GM12873 (cell line): ENCODE results near the gene VMP1.

ENCODE experiments used
- TF ChIP-seq, protein P1 (sequence below): IDR thresholded peaks from 2 replicates; pipeline ENCODE4 v1.5.1; 2012; ENCODE audit warnings: low read depth, mild to moderate bottlenecking, moderate library complexity, low read length, control low read depth; ENCODE audit not compliant: insufficient read depth; ENCODE audit errors: missing control alignments

The VMP1 gene

DNA sequence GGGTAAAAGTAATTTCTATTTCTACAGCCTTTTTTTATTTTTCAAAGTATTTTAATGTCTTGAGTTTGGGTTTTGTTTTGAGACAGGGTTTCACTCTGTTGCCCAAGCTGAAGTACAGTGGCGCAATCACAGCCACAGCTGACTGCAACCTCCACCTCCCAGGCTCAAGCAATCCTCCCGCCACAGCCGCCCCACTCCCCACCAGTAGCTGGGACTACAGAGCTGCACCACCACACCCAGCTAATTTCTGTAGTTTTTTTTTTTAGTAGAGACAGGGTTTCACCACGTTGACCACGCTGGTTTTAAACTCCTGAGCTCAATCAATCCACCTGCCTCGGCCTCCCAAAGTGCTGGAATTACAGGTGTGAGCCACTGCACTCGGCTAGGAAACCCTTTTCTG, 141.3 kb downstream of the VMP1 start:
- TF ChIP-seq, protein P1, sequence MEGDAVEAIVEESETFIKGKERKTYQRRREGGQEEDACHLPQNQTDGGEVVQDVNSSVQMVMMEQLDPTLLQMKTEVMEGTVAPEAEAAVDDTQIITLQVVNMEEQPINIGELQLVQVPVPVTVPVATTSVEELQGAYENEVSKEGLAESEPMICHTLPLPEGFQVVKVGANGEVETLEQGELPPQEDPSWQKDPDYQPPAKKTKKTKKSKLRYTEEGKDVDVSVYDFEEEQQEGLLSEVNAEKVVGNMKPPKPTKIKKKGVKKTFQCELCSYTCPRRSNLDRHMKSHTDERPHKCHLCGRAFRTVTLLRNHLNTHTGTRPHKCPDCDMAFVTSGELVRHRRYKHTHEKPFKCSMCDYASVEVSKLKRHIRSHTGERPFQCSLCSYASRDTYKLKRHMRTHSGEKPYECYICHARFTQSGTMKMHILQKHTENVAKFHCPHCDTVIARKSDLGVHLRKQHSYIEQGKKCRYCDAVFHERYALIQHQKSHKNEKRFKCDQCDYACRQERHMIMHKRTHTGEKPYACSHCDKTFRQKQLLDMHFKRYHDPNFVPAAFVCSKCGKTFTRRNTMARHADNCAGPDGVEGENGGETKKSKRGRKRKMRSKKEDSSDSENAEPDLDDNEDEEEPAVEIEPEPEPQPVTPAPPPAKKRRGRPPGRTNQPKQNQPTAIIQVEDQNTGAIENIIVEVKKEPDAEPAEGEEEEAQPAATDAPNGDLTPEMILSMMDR = no peak

DNA sequence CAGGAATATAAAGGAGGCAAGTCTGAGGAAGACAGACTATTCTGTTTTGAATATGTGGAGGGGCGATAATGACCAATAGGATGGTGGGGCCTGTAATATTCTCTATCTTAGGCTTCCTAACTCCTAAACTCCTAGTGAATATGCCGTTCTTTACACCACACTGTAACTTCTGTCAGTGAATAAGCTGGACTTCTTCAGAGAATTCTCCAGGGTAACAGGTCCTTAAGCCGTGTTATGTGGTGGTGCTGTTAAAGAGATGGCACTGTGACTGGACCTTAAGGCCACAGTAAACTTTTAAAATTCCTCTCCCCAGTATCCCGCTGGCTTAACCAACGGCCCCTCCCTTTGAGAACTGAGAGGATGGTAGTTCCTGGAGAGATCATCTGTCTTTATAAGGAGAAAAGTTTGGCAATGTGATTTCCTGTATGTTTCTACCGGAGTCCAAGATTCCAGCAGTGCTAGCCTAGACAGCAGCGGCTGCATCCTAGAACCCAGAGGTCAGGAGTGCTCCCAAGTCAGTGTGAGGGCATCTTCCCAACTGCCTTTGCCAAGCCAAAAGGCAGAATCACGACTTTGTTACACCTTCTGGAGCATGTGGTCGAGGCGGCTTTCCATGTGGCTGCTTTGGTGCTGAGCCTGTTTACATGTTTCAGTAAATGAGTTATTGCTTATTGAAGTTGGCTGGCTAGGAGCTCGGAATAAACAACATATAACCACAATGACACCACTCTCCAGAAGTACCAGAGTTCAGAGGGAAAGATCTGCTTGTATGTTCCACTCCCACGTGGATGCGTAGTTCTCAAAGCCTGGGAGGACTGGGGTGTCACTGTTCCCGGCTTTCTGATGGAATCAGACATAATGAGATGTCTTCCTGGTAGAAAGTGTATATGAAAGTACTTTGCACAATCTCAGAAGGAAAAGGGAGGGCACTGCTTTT, 144.3 kb downstream of the VMP1 start:
- TF ChIP-seq, protein P1 = no peak

- TF ChIP-seq, protein P1 = peak; percentile 66
Observed at GRCh38 chr17:59853168-59853918, 145.9 kb downstream of the VMP1 start.

DNA sequence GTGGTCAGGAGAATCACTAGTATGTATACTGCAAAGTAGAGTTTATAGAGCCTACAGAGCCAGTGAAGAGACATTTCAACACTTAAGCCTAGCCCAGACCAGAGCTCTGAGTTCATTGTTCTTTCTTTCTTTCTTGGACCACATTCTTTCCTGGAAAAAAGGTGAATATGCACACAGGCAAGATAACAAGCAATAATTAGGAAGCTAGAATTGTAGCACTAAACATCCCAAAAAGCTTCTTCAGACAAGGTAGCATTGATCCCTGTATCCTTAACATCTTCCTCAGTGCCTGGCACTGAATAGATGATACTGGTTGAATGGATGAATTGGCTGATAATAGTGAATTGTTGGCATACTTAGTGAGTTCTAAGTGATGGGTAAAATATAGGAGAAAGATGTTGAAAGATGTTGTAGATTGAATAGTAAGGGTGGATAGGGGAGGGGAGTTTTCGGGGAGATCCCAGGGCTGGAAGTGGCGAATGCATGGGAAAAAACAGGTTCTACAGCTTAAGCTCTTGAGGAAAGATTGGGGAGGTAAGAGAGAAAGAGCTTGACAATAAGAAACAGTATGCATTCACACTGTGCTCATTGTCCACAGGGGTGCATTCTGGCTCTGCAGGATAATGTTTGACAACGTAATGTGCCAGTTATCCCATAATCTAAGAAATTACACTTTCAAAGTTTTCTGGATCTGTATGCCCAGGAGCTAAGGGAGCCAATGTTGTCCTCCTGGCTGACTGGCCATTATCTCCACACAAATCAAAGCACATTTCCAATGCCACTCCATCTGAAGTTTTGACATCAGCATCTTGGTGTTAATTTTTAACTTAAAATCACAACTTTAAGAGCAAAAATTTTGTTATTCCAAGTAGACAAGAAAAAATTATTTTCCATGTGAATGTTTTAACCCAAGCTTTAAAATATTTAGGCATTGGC, 149.7 kb downstream of the VMP1 start:
- TF ChIP-seq, protein P1 = no peak

DNA sequence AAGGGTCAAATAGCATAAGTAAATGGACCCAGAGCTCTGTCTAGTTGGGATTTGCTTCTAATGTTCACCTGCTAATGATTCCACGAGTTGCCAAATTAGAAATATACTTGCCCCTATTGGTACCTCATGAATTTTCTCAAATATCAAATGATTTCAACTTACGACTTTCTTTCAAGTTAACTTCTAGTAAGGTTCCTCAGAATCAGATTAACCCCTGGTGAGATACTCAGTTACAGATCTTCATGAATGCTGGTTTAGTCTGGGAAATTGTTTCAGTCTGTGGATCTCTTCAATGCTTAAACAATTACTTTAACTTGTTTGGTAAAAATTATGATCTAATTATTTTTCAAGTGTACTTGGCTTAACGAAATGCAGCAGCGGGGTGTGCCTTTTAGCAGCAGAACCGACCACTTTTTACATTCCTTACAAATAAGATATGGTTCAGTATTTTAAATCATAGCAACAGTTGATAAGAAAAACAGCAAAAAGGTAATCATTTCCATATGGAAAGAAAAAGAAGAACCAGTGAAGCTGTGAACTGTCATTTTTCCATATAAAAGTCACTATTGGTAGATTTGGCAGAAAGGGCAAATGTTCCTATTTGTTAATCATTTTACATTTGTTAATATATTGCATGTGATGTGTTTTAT, 150.8 kb downstream of the VMP1 start:
- TF ChIP-seq, protein P1 = no peak

DNA sequence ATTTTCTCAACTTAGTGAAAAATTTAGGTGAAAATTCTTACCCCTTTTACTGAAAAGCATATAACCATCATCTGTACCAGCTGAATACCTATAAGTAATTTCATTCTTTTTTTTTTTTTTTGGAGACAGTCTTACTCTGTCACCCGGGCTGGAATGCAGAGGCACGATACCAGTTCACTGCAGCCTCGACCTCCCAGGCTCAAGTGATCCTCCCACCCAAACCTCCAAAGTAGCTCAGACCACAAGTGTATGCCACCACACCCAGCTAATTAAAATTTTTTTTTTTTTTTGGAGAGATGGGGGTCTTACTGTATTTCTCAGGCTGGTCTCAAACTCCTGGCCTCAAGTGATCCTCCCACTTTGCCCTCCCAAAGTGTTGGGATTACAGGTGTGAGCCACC, 151.5 kb downstream of the VMP1 start:
- TF ChIP-seq, protein P1 = no peak
